GM19455 (cell line): ENCODE results near the gene KRTAP9-2.
"Not testable (repeated sequence)": the region's sequence is repeated elsewhere in the genome, so short reads cannot be mapped to it uniquely, and the experiment has no call there.

ENCODE experiments used
- ATAC-seq: cut with Tn5 transposase; IDR thresholded peaks from one replicate; pipeline ENCODE4 v1.9.1; 2021; ENCODE audit not compliant: unreplicated experiment

The KRTAP9-2 gene

GRCh38 chr17:41232399-41233105, 6.1 kb downstream of the KRTAP9-2 start, which contains the start of gene KRTAP9-3:
Gene KRTAP9-3, plus strand, starts transcription at chr17:41232449. Its CDS starts 53 bp downstream, at chr17:41232502.
- ATAC-seq, result not testable (repeated sequence)

GRCh38 chr17:41237116-41237515, 10.7 kb downstream of the KRTAP9-2 start:
- ATAC-seq, result not testable (repeated sequence)

GRCh38 chr17:41237949-41238437, 11.5 kb downstream of the KRTAP9-2 start, which contains the start of gene KRTAP9-8:
Gene KRTAP9-8, plus strand, starts transcription at chr17:41237999. Its CDS starts 53 bp downstream, at chr17:41238052.
- ATAC-seq, result not testable (repeated sequence)

GRCh38 chr17:41246995-41247787, 20.7 kb downstream of the KRTAP9-2 start:
- not testable (repeated sequence) for ATAC-seq

GRCh38 chr17:41249637-41250240, 23.3 kb downstream of the KRTAP9-2 start, which contains the start of gene KRTAP9-4:
Gene KRTAP9-4, plus strand, starts transcription at chr17:41249687. Its CDS starts 34 bp downstream, at chr17:41249721.
- not testable (repeated sequence) for ATAC-seq

- no peak for ATAC-seq
Measured at GRCh38 chr17:41251261-41251660, 24.8 kb downstream of the KRTAP9-2 start.

- ATAC-seq, result no peak
Measured at GRCh38 chr17:41254861-41255260, 28.4 kb downstream of the KRTAP9-2 start.

- not testable (repeated sequence) for ATAC-seq
Measured at GRCh38 chr17:41255381-41256290, 29.2 kb downstream of the KRTAP9-2 start, which contains the start of gene KRTAP9-9. Gene KRTAP9-9, plus strand, starts transcription at chr17:41255384.

GRCh38 chr17:41256291-41256685, 29.8 kb downstream of the KRTAP9-2 start:
- ATAC-seq, result no peak

GRCh38 chr17:41258406-41258805, 32.0 kb downstream of the KRTAP9-2 start:
- ATAC-seq, result no peak

- ATAC-seq, result no peak
Measured at GRCh38 chr17:41263212-41263611, 36.8 kb downstream of the KRTAP9-2 start.

GRCh38 chr17:41264599-41264998, 38.2 kb downstream of the KRTAP9-2 start:
- ATAC-seq, result no peak

GRCh38 chr17:41265078-41265477, 38.6 kb downstream of the KRTAP9-2 start, which contains the start of gene KRTAP9-6:
Gene KRTAP9-6, plus strand, starts transcription at chr17:41265378. Its CDS starts 0 bp downstream, at chr17:41265378.
- no peak for ATAC-seq

GRCh38 chr17:41267711-41268110, 41.3 kb downstream of the KRTAP9-2 start:
- ATAC-seq, result no peak

GRCh38 chr17:41271323-41271722, 44.9 kb downstream of the KRTAP9-2 start:
- not testable (repeated sequence) for ATAC-seq

- ATAC-seq, result no peak
Measured at GRCh38 chr17:41271858-41272257, 45.4 kb downstream of the KRTAP9-2 start.

GRCh38 chr17:41275648-41276190, 49.3 kb downstream of the KRTAP9-2 start, which contains the start of gene KRTAP9-7:
Gene KRTAP9-7, plus strand, starts transcription at chr17:41275698. Its CDS starts 0 bp downstream, at chr17:41275698.
- ATAC-seq, result not testable (repeated sequence)
